SK-N-SH (cell line): Measurements from ENCODE around the gene SYCE1. TPM values are rescaled to one million over a fixed set of nuclear protein-coding genes. Genes with fewer than 3 reads are reported as not detected.

Experiments
- CTCF ChIA-PET: fragments of 300-600, 350-600 bp; formaldehyde crosslinking; extraction: SDS; loops from one replicate; lab custom pipeline; 2021; lab: Yijun Ruan, JAX
- POLR2A ChIA-PET: fragments of 350-600 bp; sonication (Branson Sonifier 250); formaldehyde crosslinking; extraction: SDS; loops from one replicate; lab custom pipeline; 2020; ENCODE audit warnings: antibody characterized with exemption, inconsistent platforms; lab: Yijun Ruan, JAX
- DNase-seq: peaks from one replicate; pipeline ENCODE4 v3.0.0; 2012
- H2AFZ ChIP-seq: fragments of 200-600 bp; sonication (generic); 2 replicates; pipeline ENCODE4 v1.8.1; 2016; ENCODE audit warnings: antibody characterized with exemption, mild to moderate bottlenecking, low read depth
- H3F3A ChIP-seq: fragments of 200-600 bp; sonication (generic); replicated peaks from 2 replicates; pipeline ENCODE3; 2016; ENCODE audit warnings: antibody characterized with exemption, mild to moderate bottlenecking; ENCODE audit not compliant: insufficient read depth
- H3K27ac ChIP-seq, 2 experiments: fragments of 200-500 bp in 1 of 2; fragments of 200-600 bp in 1 of 2; sonication (Bioruptor generic) in 1 of 2; sonication (generic), shearing (Covaris generic) in 1 of 2; 2 replicates each; pipeline versions ENCODE4 v1.5.1 to v1.6.1; 2014 to 2016; ENCODE audit warnings: low read depth in 2 of 2, inconsistent platforms in 1 of 2, low read length in 1 of 2, mild to moderate bottlenecking in 1 of 2, mixed read lengths in 1 of 2
- H3K27me3 ChIP-seq: fragments of 200-600 bp; sonication (generic), shearing (Covaris generic); 2 replicates; pipeline ENCODE4 v1.6.1; 2016; ENCODE audit warnings: mixed run types; ENCODE audit not compliant: insufficient read depth
- H3K36me3 ChIP-seq, 2 experiments: fragments of 200-500 bp in 1 of 2; fragments of 200-600 bp in 1 of 2; sonication (Bioruptor generic) in 1 of 2; sonication (generic) in 1 of 2; replicated peaks in 1 of 2; 2 replicates each; pipeline versions ENCODE3 to v1.5.1; 2014 to 2016; ENCODE audit warnings: low read length in 1 of 2, mild to moderate bottlenecking in 1 of 2; ENCODE audit not compliant: insufficient read depth in 2 of 2, control insufficient read depth in 1 of 2
- H3K4me1 ChIP-seq, 2 experiments: fragments of 200-500 bp in 1 of 2; fragments of 200-600 bp in 1 of 2; sonication (Bioruptor generic) in 1 of 2; sonication (generic), shearing (Covaris generic) in 1 of 2; 2 replicates each; pipeline versions ENCODE4 v1.5.1 to v1.6.1; 2014 to 2016; ENCODE audit warnings: low read depth in 1 of 2, low read length in 1 of 2, mixed run types in 1 of 2; ENCODE audit not compliant: insufficient read depth in 2 of 2, control insufficient read depth in 1 of 2
- H3K4me2 ChIP-seq: fragments of 200-600 bp; sonication (generic), shearing (Covaris generic); 2 replicates; pipeline ENCODE4 v1.6.1; 2017; ENCODE audit warnings: mixed run types
- H3K4me3 ChIP-seq, 2 experiments: fragments of 200-500 bp in 1 of 2; fragments of 200-600 bp in 1 of 2; sonication (Bioruptor generic) in 1 of 2; sonication (generic), shearing (Covaris generic) in 1 of 2; 2 replicates each; pipeline versions ENCODE4 v1.5.1 to v1.8.1; 2014 to 2016; ENCODE audit warnings: low read depth in 2 of 2, inconsistent platforms in 1 of 2, low read length in 1 of 2, mild to moderate bottlenecking in 1 of 2, mixed read lengths in 1 of 2, moderate library complexity in 1 of 2
- H3K79me2 ChIP-seq: fragments of 200-600 bp; sonication (generic); 2 replicates; pipeline ENCODE4 v1.8.1; 2017; ENCODE audit warnings: mild to moderate bottlenecking; ENCODE audit not compliant: insufficient read depth
- H3K9ac ChIP-seq: fragments of 200-600 bp; sonication (generic); 2 replicates; pipeline ENCODE4 v1.6.1; 2017; ENCODE audit warnings: mixed run types
- H3K9me2 ChIP-seq: fragments of 200-600 bp; sonication (generic); 2 replicates; pipeline ENCODE4 v1.6.1; 2017; ENCODE audit warnings: mixed run types
- H3K9me3 ChIP-seq: fragments of 200-600 bp; sonication (generic); 2 replicates; pipeline ENCODE4 v1.6.1; 2017; ENCODE audit warnings: mixed run types, mild to moderate bottlenecking, moderate library complexity
- H4K20me1 ChIP-seq: fragments of 200-600 bp; sonication (generic); 2 replicates; pipeline ENCODE4 v1.6.1; 2017; ENCODE audit warnings: mild to moderate bottlenecking, mixed run types; ENCODE audit not compliant: insufficient read depth
- CHD2 ChIP-seq: fragments of 150-350 bp; IDR thresholded peaks from 2 replicates; pipeline ENCODE4 v1.6.1; 2018; ENCODE audit warnings: low read length; ENCODE audit not compliant: partially characterized antibody
- CTCF ChIP-seq: fragments of 200-600 bp; sonication (generic); IDR thresholded peaks from 2 replicates; pipeline ENCODE4 v1.6.1; 2017; ENCODE audit warnings: antibody characterized with exemption, mild to moderate bottlenecking, moderate library complexity
- ELF1 ChIP-seq: IDR thresholded peaks from 2 replicates; pipeline ENCODE4 v1.4.0; 2012
- EP300 ChIP-seq, 2 experiments: IDR thresholded peaks; 2 replicates each; pipeline versions ENCODE4 v1.4.0 to v1.6.1; 2012; ENCODE audit warnings: borderline replicate concordance in 1 of 2, low read depth in 1 of 2, low read length in 1 of 2
- FOXJ3 ChIP-seq: sonication (generic); formaldehyde crosslinking; IDR thresholded peaks from 2 replicates; pipeline ENCODE4 v1.5.1; 2020; ENCODE audit warnings: mild to moderate bottlenecking, missing genetic modification reagents
- IRF3 ChIP-seq: fragments of 150-350 bp; IDR thresholded peaks from 2 replicates; pipeline ENCODE4 v1.6.1; 2016; ENCODE audit warnings: mild to moderate bottlenecking, low read depth, low read length
- MXI1 ChIP-seq: IDR thresholded peaks from 2 replicates; pipeline ENCODE4 v1.6.1; 2012; ENCODE audit warnings: mild to moderate bottlenecking, low read depth, low read length, improper control_type of control experiment
- NRF1 ChIP-seq: IDR thresholded peaks from 2 replicates; pipeline ENCODE4 v1.6.1; 2012; ENCODE audit warnings: low read depth, mild to moderate bottlenecking, low read length
- PBX3 ChIP-seq: IDR thresholded peaks from 2 replicates; pipeline ENCODE4; 2012
- RAD21 ChIP-seq: IDR thresholded peaks from 2 replicates; pipeline ENCODE4 v1.6.1; 2012; ENCODE audit warnings: mild to moderate bottlenecking, low read length
- RXRA ChIP-seq: IDR thresholded peaks from 2 replicates; pipeline ENCODE4 v1.4.0; 2012; ENCODE audit warnings: low read depth, mild to moderate bottlenecking, borderline replicate concordance
- SIN3A ChIP-seq: IDR thresholded peaks from 2 replicates; pipeline ENCODE4 v1.6.1; 2012; ENCODE audit warnings: low read depth, mild to moderate bottlenecking, low read length, moderate library complexity, borderline replicate concordance
- TAF1 ChIP-seq: IDR thresholded peaks from 2 replicates; pipeline ENCODE4 v1.6.1; 2012; ENCODE audit warnings: low read depth, mild to moderate bottlenecking, low read length, moderate library complexity, borderline replicate concordance
- TEAD4 ChIP-seq: IDR thresholded peaks from 2 replicates; pipeline ENCODE4 v1.4.0; 2012; ENCODE audit warnings: mild to moderate bottlenecking, borderline replicate concordance; ENCODE audit not compliant: insufficient read depth
- ZBTB33 ChIP-seq: IDR thresholded peaks from 2 replicates; pipeline ENCODE4 v1.4.0; 2012; ENCODE audit warnings: low read depth, borderline replicate concordance
- WGBS: methylation state at CpG from one replicate; pipeline ENCODE4 v1.1.6; 2017; ENCODE audit warnings: low lambda C conversion rate; 5-methylcytosine and 5-hydroxymethylcytosine counted together
- polyA plus RNA-seq, 3 experiments: library from polyadenylated mRNA; depleted of rRNA; stranded (reverse); fragments of >200 nt; gene quantifications; 2 replicates each; pipeline ENCODE4 v1.2.3, GENCODE V29; 2012
- TF ChIP-seq, protein P1 (sequence below): IDR thresholded peaks from 2 replicates; pipeline ENCODE4 v1.4.0; 2012; ENCODE audit warnings: low read depth, borderline replicate concordance
- TF ChIP-seq, protein P2 (sequence below): IDR thresholded peaks from 2 replicates; pipeline ENCODE4 v1.4.0; 2012; ENCODE audit warnings: low read depth

The SYCE1 gene
- polyA plus RNA-seq, 1 of the 3 experiments (the other 2 are of a cell fraction) = not detected

- Histone ChIP-seq H3K4me3 (no peak overlapping the region), H3K27me3 (0 out of 2 replicates have a peak, but pooled peaks cover 4% of the 10 kb centered on the region), H3K9me2 (no peaks in the 10 kb centered on the region), H2AFZ (no peak overlapping the region), H3K36me3 (no peaks in the 10 kb centered on the region), H3K27ac (no peak overlapping the region), H3K4me1 (no peaks in the 10 kb centered on the region), H3K9me3 (peaks cover 7% of the 10 kb centered on the region), H3K79me2 (no peaks in the 10 kb centered on the region), H3F3A (no peaks in the 10 kb centered on the region), H3K9ac (no peak overlapping the region), H4K20me1 (no peaks in the 10 kb centered on the region), H3K4me2 (no peak overlapping the region)
- WGBS = 67% methylated on average over 3 of the region's 22 CpGs
- TF ChIP-seq CHD2 = no peak
- TF ChIP-seq SIN3A = no peak
- TF ChIP-seq, protein P1, sequence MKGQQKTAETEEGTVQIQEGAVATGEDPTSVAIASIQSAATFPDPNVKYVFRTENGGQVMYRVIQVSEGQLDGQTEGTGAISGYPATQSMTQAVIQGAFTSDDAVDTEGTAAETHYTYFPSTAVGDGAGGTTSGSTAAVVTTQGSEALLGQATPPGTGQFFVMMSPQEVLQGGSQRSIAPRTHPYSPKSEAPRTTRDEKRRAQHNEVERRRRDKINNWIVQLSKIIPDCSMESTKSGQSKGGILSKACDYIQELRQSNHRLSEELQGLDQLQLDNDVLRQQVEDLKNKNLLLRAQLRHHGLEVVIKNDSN = no peak
- TF ChIP-seq ZBTB33 = no peak
- TF ChIP-seq TAF1 = no peak
- TF ChIP-seq PBX3 = no peak
- TF ChIP-seq FOXJ3 (CRISPR knock-in tag) = no peak
- no peak for TF ChIP-seq ELF1
- TF ChIP-seq, protein P2, sequence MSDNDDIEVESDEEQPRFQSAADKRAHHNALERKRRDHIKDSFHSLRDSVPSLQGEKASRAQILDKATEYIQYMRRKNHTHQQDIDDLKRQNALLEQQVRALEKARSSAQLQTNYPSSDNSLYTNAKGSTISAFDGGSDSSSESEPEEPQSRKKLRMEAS = no peak
- no peak for TF ChIP-seq RAD21
- TF ChIP-seq RXRA = no peak
- TF ChIP-seq MXI1 = no peak
- no peak for TF ChIP-seq CTCF
- TF ChIP-seq TEAD4 = no peak
- no peak for TF ChIP-seq NRF1
- no peak for TF ChIP-seq IRF3
- TF ChIP-seq EP300 (IDR thresholded peaks at IDR 0.05; ENCODE audit: borderline replicate concordance in 1 of 2, low read depth in 1 of 2, low read length in 1 of 2) = no peak
- ChIA-PET POLR2A (no interaction called here), CTCF (no interaction called here)
- DNase-seq = no peak
Measured at GRCh38 chr10:133568287-133568614, 2.9 kb upstream of the SYCE1 start.
